ENCODE results near the gene USP17L22.
"Not testable (repeated sequence)": the region's sequence is repeated elsewhere in the genome, so short reads cannot be mapped to it uniquely, and the experiment has no call there.

USP17L22 gene

DNA sequence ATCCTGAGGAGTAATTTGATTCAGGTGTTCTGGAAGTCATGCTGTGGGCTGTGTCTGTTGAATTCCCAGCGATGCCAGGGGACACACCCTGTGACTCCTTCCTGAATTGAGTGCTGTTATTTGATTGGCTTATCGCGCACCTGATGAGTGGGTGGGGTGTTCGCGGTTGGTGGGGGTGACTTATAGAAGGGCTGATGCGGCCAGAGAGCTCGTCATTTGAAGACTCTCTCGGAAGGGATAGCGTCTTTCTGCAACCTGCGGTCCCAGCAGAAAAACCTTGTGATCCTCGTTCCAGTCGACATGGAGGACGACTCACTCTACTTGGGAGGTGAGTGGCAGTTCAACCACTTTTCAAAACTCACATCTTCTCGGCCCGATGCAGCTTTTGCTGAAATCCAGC, at the start of gene USP17L22:
TSS of gene USP17L22 (plus strand) at position 301 of the 400 bp plus-strand sequence. CDS start at position 301, 0 bp downstream.
- DNase-seq: not testable (repeated sequence)

DNA sequence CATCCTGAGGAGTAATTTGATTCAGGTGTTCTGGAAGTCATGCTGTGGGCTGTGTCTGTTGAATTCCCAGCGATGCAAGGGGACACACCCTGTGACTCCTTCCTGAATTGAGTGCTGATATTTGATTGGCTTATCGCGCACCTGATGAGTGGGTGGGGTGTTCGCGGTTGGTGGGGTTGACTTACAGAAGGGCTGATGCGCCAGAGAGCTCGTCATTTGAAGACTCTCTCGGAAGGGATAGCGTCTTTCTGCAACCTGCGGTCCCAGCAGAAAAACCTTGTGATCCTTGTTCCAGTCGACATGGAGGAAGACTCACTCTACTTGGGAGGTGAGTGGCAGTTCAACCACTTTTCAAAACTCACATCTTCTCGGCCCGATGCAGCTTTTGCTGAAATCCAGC, 47.6 kb upstream of the USP17L22 start, which contains the start of gene USP17L12:
TSS of gene USP17L12 (plus strand) at position 301 of the 400 bp plus-strand sequence. CDS start at position 301, 0 bp downstream.
- DNase-seq: not testable (repeated sequence)

- DNase-seq: not testable (repeated sequence)
Measured at GRCh38 chr4:9224596-9224995, 42.8 kb upstream of the USP17L22 start, which contains the start of gene USP17L13. USP17L13 (plus strand) TSS chr4:9224896; CDS start chr4:9224896, 0 bp downstream.

- not testable (repeated sequence) for DNase-seq
Measured at GRCh38 chr4:9230249-9230648, 37.2 kb upstream of the USP17L22 start.

DNA sequence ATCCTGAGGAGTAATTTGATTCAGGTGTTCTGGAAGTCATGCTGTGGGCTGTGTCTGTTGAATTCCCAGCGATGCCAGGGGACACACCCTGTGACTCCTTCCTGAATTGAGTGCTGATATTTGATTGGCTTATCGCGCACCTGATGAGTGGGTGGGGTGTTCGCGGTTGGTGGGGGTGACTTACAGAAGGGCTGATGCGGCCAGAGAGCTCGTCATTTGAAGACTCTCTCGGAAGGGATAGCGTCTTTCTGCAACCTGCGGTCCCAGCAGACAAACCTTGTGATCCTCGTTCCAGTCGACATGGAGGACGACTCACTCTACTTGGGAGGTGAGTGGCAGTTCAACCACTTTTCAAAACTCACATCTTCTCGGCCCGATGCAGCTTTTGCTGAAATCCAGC, 33.3 kb upstream of the USP17L22 start, which contains the start of gene USP17L15:
TSS of gene USP17L15 (plus strand) at position 301 of the 400 bp plus-strand sequence. CDS start at position 301, 0 bp downstream.
- not testable (repeated sequence) for DNase-seq

DNA sequence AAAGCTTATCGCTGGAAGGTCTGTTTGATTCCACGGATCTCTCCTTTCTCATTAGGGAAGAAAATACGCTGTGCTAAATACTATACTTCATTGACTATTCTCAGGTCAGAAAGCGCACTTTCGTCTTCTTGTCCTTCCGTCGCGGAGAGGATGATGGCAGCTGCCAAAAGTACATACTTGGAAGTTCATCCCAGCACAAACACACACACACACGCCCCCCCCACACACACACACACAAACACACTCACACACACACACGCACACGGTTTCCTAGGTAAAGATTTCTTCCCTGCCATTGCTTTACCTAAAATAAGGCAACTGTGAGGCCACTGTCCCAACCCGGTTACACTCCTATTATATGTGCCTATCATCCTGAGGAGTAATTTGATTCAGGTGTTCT, 29.0 kb upstream of the USP17L22 start:
- DNase-seq: not testable (repeated sequence)

DNA sequence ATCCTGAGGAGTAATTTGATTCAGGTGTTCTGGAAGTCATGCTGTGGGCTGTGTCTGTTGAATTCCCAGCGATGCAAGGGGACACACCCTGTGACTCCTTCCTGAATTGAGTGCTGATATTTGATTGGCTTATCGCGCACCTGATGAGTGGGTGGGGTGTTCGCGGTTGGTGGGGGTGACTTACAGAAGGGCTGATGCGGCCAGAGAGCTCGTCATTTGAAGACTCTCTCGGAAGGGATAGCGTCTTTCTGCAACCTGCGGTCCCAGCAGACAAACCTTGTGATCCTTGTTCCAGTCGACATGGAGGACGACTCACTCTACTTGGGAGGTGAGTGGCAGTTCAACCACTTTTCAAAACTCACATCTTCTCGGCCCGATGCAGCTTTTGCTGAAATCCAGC, 23.8 kb upstream of the USP17L22 start, which contains the start of gene USP17L17:
TSS of gene USP17L17 (plus strand) at position 301 of the 400 bp plus-strand sequence. CDS start at position 301, 0 bp downstream.
- not testable (repeated sequence) for DNase-seq

GRCh38 chr4:9247953-9248680, 19.3 kb upstream of the USP17L22 start, which contains the start of gene USP17L18:
USP17L18 (plus strand) TSS chr4:9248630; CDS start chr4:9248630, 0 bp downstream.
- DNase-seq: not testable (repeated sequence)

DNA sequence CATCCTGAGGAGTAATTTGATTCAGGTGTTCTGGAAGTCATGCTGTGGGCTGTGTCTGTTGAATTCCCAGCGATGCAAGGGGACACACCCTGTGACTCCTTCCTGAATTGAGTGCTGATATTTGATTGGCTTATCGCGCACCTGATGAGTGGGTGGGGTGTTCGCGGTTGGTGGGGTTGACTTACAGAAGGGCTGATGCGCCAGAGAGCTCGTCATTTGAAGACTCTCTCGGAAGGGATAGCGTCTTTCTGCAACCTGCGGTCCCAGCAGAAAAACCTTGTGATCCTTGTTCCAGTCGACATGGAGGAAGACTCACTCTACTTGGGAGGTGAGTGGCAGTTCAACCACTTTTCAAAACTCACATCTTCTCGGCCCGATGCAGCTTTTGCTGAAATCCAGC, 14.3 kb upstream of the USP17L22 start, which contains the start of gene USP17L19:
TSS of gene USP17L19 (plus strand) at position 301 of the 400 bp plus-strand sequence. CDS start at position 301, 0 bp downstream.
- not testable (repeated sequence) for DNase-seq

GRCh38 chr4:9257824-9258223, 9.6 kb upstream of the USP17L22 start, which contains the start of gene USP17L20:
USP17L20 (plus strand) TSS chr4:9258124; CDS start chr4:9258124, 0 bp downstream.
- DNase-seq: not testable (repeated sequence)

- not testable (repeated sequence) for DNase-seq
Measured at GRCh38 chr4:9262572-9262971, 4.8 kb upstream of the USP17L22 start, which contains the start of gene USP17L21. USP17L21 (plus strand) TSS chr4:9262872; CDS start chr4:9262872, 0 bp downstream.

DNA sequence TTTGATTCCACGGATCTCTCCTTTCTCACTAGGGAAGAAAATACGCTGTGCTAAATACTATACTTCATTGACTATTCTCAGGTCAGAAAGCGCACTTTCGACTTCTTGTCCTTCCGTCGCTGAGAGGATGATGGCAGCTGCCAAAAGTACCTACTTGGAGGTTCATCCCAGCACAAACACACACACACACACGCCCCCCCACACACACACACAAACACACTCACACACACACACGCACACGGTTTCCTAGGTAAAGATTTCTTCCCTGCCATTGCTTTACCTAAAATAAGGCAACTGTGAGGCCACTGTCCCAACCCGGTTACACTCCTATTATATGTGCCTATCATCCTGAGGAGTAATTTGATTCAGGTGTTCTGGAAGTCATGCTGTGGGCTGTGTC, 4.3 kb downstream of the USP17L22 start:
- not testable (repeated sequence) for DNase-seq

Measured in activated naive CD4-positive, alpha-beta T cell treated with Interleukin-2 at 50 U/mL for 16 hours (primary cell).